Measurements from ENCODE around the gene ESRRG. TPM values are rescaled to one million over a fixed set of nuclear protein-coding genes. Genes with fewer than 3 reads are reported as not detected.

The ESRRG gene
- total and polyA plus RNA-seq, 2 experiments from 2014 or later, result not detected

GRCh38 chr1:216604771-216605170, 118.5 kb downstream of the ESRRG start:
- 62 to 68% methylated on average over 1 of the region's 1 CpG for WGBS, 2 experiments (ENCODE audit: low coverage in 1 of 2, low lambda C conversion rate in 2 of 2, missing lambda C conversion rate in 2 of 2)
- H3K27me3 ChIP-seq (replicated peaks; ENCODE audit: insufficient read depth), result peaks cover 7% of the 10 kb centered on the region; the same call in 1 of the 2 replicates
- no peak overlapping the region for H3K4me2 ChIP-seq (ENCODE audit: unreplicated experiment)
- no peaks in the 10 kb centered on the region for H3K4me1 ChIP-seq (ENCODE audit: insufficient read depth)
- DNase-seq, result no peak
- no peak for TF ChIP-seq EZH2phosphoT487 (IDR thresholded peaks at IDR 0.05; ENCODE audit: insufficient read depth, low read depth)
- TF ChIP-seq EZH2 (IDR thresholded peaks at IDR 0.05; ENCODE audit: insufficient read depth, poor library complexity, severe bottlenecking), result no peak
- H3K9ac ChIP-seq, result no peak overlapping the region
- H3K27ac ChIP-seq, result no peak overlapping the region
- H3K9me3 ChIP-seq (ENCODE audit: low read depth), result no peaks in the 10 kb centered on the region
- H3K4me3 ChIP-seq, result no peak overlapping the region
- H3K79me2 ChIP-seq (ENCODE audit: insufficient read depth), result no peaks in the 10 kb centered on the region
- no peaks in the 10 kb centered on the region for H3F3A ChIP-seq (ENCODE audit: insufficient read depth)
- in situ Hi-C loops (cut with MboI), result no loop called here
- H3K9me2 ChIP-seq (ENCODE audit: insufficient read depth), result no peaks in the 10 kb centered on the region
- no peaks in the 10 kb centered on the region for H4K20me1 ChIP-seq (ENCODE audit: insufficient read depth)
- H3K36me3 ChIP-seq (ENCODE audit: low read depth), result no peaks in the 10 kb centered on the region
- no peak overlapping the region for H2AFZ ChIP-seq

- H3K9me3 ChIP-seq (ENCODE audit: low read depth), result no peaks in the 10 kb centered on the region
- no peak for TF ChIP-seq EZH2phosphoT487 (IDR thresholded peaks at IDR 0.05; ENCODE audit: insufficient read depth, low read depth)
- no peak for TF ChIP-seq EZH2 (IDR thresholded peaks at IDR 0.05; ENCODE audit: insufficient read depth, poor library complexity, severe bottlenecking)
- H2AFZ ChIP-seq, result peak overlapping the region; percentile 97
- H3K4me1 ChIP-seq (ENCODE audit: insufficient read depth), result no peaks in the 10 kb centered on the region
- H3K4me2 ChIP-seq (ENCODE audit: unreplicated experiment), result peak overlapping the region; percentile 79
- H3K79me2 ChIP-seq (ENCODE audit: insufficient read depth), result no peaks in the 10 kb centered on the region
- H3K9ac ChIP-seq, result peak overlapping the region; percentile 93
- peak; percentile 87 for DNase-seq
- no peaks in the 10 kb centered on the region for H3F3A ChIP-seq (ENCODE audit: insufficient read depth)
- H3K9me2 ChIP-seq (ENCODE audit: insufficient read depth), result no peaks in the 10 kb centered on the region
- in situ Hi-C loops (cut with MboI), result no loop called here
- H3K36me3 ChIP-seq (ENCODE audit: low read depth), result no peaks in the 10 kb centered on the region
- WGBS, 2 experiments (ENCODE audit: low coverage in 1 of 2, low lambda C conversion rate in 2 of 2, missing lambda C conversion rate in 2 of 2), result 1% methylated on average over 50 to 51 of the region's 58 CpGs
- no peaks in the 10 kb centered on the region for H3K27me3 ChIP-seq (replicated peaks; ENCODE audit: insufficient read depth)
- peak overlapping the region; percentile 85 for H3K4me3 ChIP-seq
- no peaks in the 10 kb centered on the region for H4K20me1 ChIP-seq (ENCODE audit: insufficient read depth)
- H3K27ac ChIP-seq, result peak overlapping the region; percentile 80
Measured at GRCh38 chr1:216600730-216601609, 122.3 kb downstream of the ESRRG start.

- H4K20me1 ChIP-seq (ENCODE audit: insufficient read depth), result no peaks in the 10 kb centered on the region
- no peaks in the 10 kb centered on the region for H3K36me3 ChIP-seq (ENCODE audit: low read depth)
- 75 to 79% methylated on average over 6 of the region's 6 CpGs for WGBS, 2 experiments (ENCODE audit: low coverage in 1 of 2, low lambda C conversion rate in 2 of 2, missing lambda C conversion rate in 2 of 2)
- no peaks in the 10 kb centered on the region for H3K79me2 ChIP-seq (ENCODE audit: insufficient read depth)
- H3K9me3 ChIP-seq (ENCODE audit: low read depth), result no peaks in the 10 kb centered on the region
- no peak for DNase-seq
- no peaks in the 10 kb centered on the region for H3F3A ChIP-seq (ENCODE audit: insufficient read depth)
- H3K27ac ChIP-seq, result no peak overlapping the region
- H3K9me2 ChIP-seq (ENCODE audit: insufficient read depth), result no peaks in the 10 kb centered on the region
- no peak overlapping the region for H3K4me2 ChIP-seq (ENCODE audit: unreplicated experiment)
- TF ChIP-seq EZH2 (IDR thresholded peaks at IDR 0.05; ENCODE audit: insufficient read depth, poor library complexity, severe bottlenecking) (no peak), EZH2phosphoT487 (IDR thresholded peaks at IDR 0.05; ENCODE audit: insufficient read depth, low read depth) (no peak)
- H3K4me3 ChIP-seq, result no peak overlapping the region
- in situ Hi-C loops (cut with MboI), result no loop called here
- no peaks in the 10 kb centered on the region for H3K4me1 ChIP-seq (ENCODE audit: insufficient read depth)
- no peaks in the 10 kb centered on the region for H3K27me3 ChIP-seq (replicated peaks; ENCODE audit: insufficient read depth)
- peak overlapping the region; percentile 97 for H2AFZ ChIP-seq
- no peak overlapping the region for H3K9ac ChIP-seq
Measured at GRCh38 chr1:216599851-216600250, 123.4 kb downstream of the ESRRG start.

- TF ChIP-seq EZH2phosphoT487 (IDR thresholded peaks at IDR 0.05; ENCODE audit: insufficient read depth, low read depth) (no peak), EZH2 (IDR thresholded peaks at IDR 0.05; ENCODE audit: insufficient read depth, poor library complexity, severe bottlenecking) (no peak)
- in situ Hi-C loops (cut with MboI), result no loop called here
- no peak overlapping the region for H3K27ac ChIP-seq
- H3K36me3 ChIP-seq (ENCODE audit: low read depth), result no peaks in the 10 kb centered on the region
- H3K9me3 ChIP-seq (ENCODE audit: low read depth), result no peaks in the 10 kb centered on the region
- H3K9me2 ChIP-seq (ENCODE audit: insufficient read depth), result no peaks in the 10 kb centered on the region
- DNase-seq, result no peak
- H3K4me3 ChIP-seq, result no peak overlapping the region
- no peaks in the 10 kb centered on the region for H4K20me1 ChIP-seq (ENCODE audit: insufficient read depth)
- H2AFZ ChIP-seq, result no peak overlapping the region
- no peaks in the 10 kb centered on the region for H3K4me1 ChIP-seq (ENCODE audit: insufficient read depth)
- no peak overlapping the region for H3K9ac ChIP-seq
- H3K79me2 ChIP-seq (ENCODE audit: insufficient read depth), result no peaks in the 10 kb centered on the region
- no peaks in the 10 kb centered on the region for H3K27me3 ChIP-seq (replicated peaks; ENCODE audit: insufficient read depth)
- H3F3A ChIP-seq (ENCODE audit: insufficient read depth), result no peaks in the 10 kb centered on the region
- no peak overlapping the region for H3K4me2 ChIP-seq (ENCODE audit: unreplicated experiment)
Measured at GRCh38 chr1:216598448-216598847, 124.8 kb downstream of the ESRRG start.

Data from GM23248 (cell line).